Dermis blood vessel endothelial cell (primary cell): ENCODE results near the gene TMED6. TPM values are rescaled to one million over a fixed set of nuclear protein-coding genes. Genes with fewer than 3 reads are reported as not detected.

Source experiments
- DNase-seq: peaks from one replicate; pipeline ENCODE4 v3.0.0; 2010
- total RNA-seq: library from RNA; depleted of rRNA; stranded (reverse); fragments of >200 nt; gene quantifications from 2 replicates; pipeline ENCODE4 v1.2.3, GENCODE V29; 2014

Gene TMED6
- total RNA-seq, 1 donor from 2014 or later: 0.17 TPM

DNA sequence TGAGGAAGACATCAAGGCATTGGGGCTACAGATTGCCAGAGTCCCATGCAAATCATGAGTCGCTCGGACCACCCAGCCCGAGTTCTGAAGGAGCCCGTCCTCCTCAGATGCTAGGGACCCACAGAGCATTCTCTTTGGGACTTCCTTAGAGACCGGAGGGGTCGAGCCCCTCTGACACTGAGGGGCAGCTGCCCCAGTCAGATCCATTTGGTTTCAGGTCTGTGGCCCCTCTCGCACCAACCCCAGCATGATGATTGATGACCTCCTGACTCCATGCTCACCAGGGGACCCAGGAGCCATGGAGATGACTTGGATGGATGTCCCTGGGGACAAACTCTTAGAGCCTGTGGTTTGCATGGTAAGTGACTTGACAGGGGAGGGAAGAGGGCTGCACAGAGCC is 29.2 kb downstream of the TMED6 start:
- no peak for DNase-seq

DNA sequence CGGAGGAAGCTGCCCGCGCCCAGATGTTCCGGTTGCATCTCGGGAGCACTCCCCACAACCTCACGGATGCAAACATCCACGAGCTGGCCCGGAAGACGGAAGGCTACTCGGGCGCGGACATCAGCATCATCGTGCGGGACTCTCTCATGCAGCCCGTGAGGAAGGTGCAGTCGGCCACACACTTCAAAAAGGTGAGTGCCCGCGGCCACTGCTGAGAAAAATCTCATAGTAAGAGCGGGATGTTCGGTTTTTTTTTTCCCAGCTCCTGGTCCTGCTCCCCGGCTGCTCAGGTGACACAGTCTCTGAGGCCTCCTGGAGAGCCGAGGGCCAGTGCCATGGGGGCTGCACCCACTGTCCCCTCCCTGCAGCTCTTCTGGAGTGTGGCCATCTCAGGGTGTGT is 30.5 kb downstream of the TMED6 start:
- DNase-seq: no peak

DNA sequence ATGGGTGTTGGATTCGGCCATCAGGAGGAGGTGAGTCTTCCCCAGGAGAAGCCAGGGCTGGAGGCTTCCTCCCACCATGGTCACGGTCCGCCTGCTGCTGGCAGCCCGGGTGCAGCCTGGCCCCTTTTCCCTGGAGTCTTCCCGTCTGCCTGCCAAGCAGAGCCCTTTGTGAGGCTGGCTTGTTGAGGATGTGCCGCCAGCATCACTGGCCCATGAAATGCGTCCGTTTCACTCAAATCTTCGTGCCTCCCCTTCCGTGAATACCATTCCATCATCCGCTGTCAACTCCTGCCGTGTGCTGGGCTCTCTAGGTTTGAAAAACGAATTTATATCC is 30.9 kb downstream of the TMED6 start:
- no peak for DNase-seq

DNA sequence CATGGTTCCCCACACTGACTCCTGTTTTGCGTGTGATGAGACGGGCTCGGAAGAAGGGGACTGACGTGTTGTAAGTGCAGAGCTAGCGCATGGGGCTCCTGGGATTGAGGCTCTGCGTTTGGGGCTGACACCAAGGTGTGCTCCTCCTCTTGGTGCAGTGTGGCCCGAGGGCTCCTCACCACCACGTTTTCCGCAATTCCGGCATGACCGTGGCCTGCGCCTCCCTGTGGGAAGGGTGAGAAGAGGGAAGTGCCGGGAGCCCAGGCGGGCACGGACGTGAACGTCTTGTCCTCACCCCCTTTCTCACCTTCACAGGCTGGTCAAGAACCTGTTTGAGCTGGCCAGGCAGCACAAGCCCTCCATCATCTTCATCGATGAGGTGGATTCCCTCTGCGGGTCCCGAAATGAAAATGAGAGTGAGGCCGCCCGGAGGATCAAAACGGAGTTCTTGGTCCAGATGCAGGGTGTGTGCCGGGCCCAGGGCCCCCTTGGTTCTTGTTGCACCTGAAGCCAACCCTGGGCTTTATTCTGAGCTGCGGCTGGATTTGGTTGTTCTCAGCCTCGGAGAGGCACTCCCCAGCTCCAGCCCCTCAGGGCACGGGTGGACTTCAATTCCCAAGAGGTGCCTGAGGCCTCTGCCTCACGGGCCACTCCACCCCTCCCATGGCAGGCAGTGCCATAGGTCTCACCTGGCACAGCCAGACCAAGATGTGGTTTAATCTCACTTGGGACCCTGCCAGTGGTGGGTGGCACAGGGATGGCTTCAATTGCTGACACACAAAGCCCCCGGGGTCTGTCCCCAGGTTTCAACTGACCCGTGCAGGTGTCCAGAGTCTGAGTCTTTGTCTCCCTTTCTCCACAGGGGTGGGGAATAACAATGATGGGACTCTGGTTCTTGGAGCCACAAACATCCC is 31.5 kb downstream of the TMED6 start:
- DNase-seq: no peak

DNA sequence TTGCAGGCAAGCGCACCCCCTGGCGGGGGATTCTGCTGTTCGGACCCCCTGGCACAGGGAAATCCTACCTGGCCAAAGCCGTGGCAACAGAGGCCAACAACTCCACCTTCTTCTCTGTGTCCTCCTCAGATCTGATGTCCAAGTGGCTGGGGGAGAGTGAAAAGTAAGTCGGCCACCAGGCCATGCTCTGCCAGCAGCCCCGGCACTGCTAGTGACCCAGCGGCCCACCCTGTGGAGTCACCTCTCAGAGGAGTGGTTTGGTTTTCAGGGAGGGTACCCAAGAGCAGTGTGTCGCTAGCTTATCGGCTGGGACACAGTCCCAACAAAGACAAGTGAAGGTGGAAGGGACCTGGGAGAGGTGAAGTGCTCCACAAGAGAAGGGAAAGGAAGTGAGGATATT is 32.2 kb downstream of the TMED6 start:
- no peak for DNase-seq

DNA sequence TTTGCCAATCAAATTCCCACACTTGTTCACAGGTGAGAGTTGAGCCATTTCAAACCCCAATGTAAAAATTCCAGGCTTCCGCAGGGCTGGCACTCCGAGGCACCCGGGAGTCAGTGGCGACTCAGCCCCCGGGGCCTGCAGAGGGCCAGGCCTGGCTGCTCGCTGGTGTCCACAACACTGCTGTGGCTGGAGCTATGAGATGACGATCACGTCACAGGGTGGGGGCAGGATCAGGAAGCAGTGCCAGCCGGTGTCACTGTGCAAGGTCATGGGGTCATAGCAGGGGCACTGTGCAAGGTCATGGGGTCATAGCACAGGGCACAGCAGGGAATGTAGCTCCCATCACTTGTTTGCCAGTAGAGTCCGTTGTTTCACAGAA is 32.7 kb downstream of the TMED6 start:
- no peak for DNase-seq

DNA sequence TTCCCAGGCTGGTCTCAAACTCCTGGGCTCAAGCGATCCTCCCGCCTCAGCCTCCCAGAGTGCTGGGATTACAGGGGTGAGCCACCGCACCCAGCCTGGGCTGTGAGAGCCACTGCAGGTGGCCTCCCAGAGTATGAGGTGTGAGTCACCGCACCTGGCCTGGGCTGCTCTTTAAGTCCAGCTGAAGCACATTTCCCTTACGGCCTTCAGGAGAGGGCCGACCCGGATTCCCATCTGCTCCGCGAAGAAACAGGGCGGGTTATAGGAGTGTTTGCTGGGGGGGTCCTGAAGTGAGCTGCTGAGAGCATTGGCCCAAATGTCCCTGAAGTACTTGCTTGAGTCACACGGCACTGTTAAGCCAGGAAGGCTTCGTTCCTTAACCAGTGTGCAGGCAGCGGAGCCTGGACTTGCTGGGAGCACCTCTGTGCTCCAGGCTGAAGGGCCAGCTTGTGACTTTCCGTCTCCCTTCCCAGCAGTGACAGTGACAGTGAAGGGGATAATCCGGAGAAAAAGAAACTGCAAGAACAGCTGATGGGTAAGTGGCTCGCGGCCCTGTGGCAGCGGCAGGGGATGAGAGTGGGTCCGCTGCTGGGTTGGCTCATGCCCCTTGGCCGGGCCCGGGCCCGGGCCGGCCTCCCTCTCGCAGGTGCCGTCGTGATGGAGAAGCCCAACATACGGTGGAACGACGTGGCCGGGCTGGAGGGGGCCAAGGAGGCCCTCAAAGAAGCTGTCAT is 33.2 kb downstream of the TMED6 start:
- DNase-seq: no peak

DNA sequence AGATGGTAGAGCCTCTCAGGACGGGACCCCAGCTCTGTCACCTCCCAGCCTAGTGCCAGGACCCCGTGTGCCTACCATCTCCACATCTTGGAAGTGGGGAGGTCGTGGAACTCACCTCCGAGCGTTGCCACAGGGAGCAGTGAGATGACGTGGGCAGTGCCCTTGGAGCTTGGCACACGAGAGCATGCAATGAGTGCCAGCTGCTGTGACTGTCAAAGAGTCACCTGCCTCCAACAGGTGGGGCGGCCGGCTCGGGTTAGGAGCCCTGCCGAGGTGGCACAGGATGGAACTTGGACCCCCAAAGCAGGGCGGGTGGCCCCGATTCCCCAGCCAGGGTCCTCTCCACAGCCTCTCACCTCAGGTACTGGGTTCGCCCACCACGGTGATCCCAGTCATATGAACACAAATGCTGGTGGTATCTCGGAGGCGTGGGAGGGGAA is 35.0 kb downstream of the TMED6 start:
- no peak for DNase-seq

DNA sequence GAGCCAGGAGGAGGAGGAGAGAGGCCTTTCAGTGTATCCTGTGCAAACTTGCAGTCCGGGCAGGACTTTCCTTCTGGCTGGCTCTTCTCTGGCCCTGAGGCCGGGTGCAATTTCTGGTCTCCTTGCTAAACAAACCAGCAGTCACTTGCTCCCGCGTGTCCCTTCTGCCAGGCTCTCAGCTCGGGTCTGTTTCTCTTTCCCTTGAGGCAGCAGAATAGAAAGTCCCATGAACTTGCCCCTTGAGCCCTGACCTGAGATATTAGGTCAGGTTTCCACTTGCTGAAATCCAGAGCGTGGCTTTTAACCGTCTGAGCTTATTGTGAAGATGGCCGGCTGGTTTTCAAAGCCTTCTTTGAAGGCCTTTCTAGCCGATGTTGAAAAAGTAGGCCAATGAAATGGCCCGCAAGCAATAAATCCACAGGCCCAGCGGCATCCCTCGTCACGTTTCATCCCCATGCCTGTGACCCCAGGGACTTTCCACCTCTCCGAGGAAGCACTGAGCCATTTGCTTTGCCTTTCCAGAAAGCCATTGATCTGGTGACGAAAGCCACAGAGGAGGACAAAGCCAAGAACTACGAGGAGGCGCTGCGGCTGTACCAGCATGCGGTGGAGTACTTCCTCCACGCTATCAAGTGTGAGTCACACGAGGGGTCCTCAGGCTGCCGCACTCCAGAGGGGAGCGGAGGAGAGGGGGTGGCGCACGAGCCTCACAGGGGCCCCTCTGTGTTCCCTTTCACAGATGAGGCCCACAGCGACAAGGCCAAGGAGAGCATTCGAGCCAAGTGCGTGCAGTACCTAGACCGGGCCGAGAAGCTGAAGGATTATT is 35.9 kb downstream of the TMED6 start:
- DNase-seq: no peak

DNA sequence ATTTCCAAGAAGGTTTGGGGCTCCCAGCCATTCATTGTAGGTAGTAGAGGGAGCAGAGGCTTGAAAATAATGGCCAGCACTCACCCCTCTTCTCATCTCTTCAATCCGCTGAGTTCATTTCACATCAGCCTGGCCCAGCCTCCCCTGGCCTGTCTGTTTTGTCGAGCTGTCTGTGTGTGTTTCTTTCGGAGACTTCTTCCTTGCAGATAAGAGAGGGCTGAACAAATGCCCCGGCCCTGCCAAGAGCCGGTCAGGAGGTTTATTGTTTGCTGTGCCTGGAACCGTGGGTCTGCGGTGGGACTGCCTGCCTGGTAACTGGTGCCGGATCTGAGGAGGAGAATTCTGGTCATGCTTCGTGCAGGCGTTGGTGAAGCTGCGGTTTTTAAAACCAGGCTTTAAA is 37.1 kb downstream of the TMED6 start:
- DNase-seq: no peak

DNA sequence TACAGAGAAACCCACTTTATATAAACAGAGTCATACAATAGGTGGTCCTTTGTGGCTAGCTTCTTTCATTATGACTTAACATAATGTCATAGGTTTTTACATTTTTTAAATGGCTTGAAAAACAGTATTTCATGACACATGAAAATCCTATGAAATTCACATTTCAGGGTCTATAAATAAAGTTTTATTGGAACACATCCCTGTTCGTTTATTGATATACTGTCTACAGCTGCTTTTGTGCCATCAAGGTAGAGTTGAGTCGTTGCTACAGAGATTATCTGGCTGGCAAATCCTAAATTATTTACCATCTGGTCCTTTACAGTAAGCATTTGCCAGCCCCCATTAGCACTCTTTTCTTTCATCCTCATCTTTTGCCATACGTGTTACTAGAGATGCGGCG is 38.1 kb downstream of the TMED6 start:
- DNase-seq: no peak

DNA sequence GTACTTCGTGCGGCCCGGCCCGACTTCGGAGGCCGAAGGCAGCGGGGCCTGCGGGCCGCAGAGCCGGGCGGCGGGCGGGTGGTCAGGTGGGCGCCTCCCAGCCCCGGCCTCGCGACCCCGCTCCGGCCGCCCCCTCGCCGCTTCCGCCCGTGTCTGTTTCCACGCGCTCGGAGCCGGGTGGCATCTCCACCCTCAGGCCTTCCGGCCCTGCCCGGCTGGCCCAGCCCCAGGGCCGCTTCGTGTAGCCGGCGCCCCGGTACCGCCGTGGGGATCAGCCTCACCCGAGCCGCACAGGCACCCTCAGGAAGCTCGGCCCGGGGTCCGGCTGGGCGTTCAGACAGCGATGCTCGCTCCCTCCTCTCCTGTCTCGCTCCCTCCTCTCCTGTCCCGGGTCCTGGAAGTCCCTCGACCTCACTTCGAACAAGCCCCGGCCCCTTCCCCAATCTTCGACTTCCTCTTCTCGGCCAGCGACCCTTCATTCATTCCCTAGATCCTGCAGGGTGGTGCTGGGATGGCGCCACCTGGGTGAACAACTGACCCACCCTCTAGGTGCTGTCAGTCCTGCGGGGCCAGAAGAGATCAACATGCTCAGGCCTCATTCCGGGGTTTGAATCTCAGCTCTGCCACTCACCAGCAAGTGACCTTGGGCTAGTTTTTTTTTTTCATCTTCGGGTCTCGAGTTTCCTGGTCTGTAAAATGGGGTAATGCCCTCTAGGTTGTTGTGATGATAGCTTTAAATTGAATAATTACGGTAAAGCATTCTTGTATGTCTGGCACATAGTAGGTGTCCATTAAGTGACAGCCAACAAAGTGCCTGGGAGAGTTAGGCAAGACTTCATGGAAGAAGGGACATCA is 39.8 kb downstream of the TMED6 start:
- peak; percentile 41 for DNase-seq

DNA sequence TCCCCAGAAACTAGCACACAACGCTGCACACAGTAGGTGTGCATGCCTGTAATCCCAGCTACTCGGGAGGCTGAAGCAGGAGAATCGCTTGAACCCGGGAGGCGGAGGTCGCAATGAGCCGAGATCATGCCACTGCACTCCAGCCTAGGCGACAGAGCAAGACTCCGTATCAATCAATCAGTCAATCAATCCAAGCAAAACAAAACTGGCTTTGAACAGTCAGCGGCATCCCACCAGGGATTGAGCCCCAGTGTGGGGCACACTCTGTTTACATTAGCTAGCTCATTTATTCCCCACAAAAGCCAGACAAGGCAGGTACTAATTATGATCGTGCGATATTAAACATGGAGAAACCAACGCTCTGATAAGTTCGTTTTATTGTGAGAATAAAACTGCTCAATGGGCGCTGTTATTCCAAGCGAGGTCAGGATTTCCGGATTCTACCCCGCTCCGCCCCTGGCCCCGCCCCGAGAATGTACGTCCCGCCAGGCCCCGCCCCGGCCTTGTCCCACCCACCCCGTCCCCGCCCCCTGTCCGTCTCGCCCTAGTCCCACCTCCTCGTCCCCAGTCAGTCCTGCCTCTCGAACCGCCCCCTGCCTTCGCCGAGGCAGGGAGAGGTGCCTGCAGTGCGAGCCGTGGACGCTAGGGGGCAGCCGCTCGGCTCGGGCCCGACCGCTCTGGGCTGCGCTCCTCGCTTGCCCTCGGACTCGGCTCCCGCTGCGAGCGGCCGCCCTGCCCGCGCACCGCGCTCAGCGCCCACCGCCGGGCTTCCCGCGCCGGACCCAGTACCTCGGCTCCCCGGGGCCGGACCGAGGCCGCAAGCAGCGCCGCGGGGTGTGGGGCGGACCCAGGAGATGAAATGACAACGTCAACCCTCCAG is 40.7 kb downstream of the TMED6 start, which contains the start of gene VPS4A:
TSS of gene VPS4A (plus strand) at position 698 of the 880 bp plus-strand sequence. CDS start at position 860, 162 bp downstream.
- DNase-seq: peak; percentile 97

DNA sequence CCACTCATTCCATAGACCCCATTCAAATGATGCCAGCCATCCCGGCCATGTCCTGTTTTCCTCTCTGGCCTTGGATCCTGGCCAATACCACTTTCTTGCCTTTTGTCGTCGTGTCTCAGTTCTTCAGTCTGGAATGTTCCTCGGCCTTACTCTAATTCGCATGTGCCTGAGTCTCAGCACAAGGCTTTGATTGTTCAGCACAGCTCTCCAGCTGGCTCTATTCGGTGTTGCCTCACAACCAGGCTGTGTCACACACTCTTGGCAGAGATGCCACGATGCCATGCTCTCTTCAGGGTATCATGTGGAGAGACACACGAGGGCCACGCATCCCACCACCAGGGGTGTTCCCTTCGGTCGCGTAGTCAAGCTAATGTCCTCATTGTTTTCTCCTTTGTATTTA is 42.3 kb downstream of the TMED6 start:
- DNase-seq: peak; percentile 18

DNA sequence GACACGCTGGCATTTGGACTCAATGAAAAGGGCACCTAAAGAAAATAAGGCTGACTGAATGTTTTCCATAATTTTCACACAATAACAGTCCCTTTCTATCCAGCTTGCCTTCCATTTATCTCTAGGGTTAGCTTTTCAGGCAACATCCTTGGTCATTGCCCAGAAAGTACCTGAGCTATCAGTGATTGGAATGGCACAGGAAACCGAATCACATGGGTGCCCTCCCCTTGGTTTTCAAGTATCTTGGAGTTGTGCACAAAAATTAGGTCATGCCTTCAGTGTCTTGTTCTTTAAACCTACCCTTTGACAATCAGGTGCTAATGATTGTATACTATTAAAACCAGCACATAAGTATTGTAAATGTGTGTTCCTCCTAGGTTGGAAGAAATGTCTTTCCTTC is 43.7 kb downstream of the TMED6 start:
- DNase-seq: no peak

DNA sequence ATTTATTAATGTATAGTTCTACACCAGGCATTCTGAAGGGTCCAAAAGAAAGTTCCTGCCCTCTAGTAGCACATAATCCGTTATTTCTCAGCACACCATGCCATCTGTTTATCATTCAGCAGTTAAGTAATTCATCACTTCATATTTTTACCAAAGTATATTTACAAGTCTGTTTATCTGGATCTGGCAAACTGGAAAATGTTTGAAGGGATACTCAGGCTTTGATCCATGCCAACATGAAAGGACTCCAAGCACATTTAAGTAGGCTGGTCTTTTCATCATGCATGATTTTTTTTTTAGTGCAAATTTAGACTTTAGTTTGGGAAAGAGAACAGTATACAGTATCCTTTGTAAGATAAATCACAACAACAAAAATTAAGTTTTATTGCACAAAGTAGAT is 44.5 kb downstream of the TMED6 start:
- DNase-seq: no peak

DNA sequence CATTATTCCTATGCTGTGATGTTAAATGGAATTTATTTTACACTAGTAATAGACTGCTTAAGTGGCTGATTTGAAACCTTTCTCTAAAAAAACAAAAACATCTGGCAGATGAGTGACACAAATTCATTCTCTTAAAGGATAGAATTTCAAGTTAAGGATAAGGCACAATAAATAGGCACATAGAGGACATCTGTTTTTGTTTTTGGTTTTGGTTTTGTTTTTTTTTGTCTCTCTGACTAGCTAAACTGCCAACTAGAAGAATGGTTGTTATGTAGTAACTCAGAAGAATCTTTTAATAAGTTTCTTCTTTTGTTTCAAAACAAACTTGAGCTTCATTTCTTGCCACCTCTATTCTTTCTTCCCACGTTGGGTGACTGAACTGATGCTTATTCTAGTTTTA is 45.6 kb downstream of the TMED6 start:
- no peak for DNase-seq

DNA sequence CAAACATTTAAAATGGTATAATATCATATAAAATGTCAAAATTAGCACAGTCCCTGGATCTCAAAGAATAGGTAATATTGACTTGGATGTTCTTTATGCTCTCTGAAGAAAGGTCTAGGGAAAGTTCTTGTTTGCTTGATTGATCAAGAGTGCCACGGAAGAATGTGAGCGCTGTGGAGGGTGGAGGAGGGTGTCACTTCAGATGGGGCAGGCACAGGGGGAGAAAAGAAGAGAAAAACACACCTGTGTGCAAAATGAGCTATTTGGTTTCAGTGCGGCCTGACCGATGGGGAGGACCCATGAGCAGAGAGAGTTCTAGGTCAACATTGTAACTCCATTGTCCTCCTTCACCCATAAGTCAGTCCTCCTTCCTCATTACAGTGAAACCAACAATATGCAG is 49.3 kb downstream of the TMED6 start:
- no peak for DNase-seq

DNA sequence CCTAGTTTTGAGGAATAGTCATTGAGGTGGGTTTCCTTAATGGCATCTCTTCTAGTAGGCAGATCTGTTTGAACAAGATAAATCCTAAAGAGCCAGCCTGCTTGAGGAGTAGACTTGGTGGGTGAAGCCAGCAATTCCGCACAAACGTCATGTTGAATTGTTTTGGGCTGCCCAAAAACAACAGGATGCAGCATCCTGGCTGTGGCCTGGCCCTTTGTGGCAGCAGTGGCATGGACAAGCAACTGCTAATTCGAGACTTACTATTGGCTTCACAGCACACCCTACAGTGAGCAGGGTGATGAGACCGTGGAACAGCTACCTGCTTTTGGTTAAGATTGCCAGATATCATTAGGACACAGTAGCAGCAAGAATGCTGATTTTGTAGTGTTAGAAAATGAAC is 49.7 kb downstream of the TMED6 start:
- DNase-seq: peak; percentile 36

DNA sequence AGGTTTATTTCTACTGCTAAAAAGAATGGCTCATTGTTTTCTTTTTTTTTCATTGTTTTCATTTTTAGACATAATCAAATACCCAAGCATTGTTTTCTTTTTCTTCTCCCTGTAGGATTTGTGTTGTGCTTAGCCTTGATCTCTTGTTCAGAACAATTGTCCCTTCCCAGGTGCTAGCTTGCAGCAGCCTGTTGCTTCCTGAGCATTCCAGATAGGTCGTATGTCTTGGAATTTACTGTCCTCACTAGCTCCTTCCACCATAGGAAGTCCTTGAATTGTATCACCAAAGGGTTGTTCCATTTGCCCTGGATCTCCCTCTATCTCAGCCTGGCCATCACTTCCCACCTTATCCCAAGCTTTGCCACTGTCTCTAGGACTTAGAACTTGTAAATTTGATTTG is 50.4 kb downstream of the TMED6 start:
- DNase-seq: peak; percentile 60

DNA sequence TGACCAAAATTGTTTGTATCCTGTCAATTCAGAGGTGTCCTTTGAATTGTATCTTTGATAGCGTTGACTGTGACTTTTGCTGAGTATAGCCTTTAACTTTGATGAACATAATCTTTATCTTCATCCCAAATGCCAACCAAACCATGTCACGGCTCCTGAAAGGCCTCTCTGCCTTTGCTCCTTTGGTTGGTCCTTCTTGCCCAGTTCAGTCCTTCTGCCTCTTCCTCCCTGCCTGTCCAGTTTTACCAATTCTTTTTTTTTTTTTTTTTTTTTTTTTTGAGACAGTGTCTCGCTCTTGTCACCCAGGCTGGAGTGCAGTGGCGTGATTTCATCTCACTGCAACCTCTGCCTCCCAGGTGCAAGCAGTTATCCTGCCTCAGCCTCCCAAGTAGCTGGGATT is 53.3 kb downstream of the TMED6 start:
- no peak for DNase-seq
